H1 (cell line): Measurements from ENCODE around the gene GRK3. TPM values are rescaled to one million over a fixed set of nuclear protein-coding genes. Genes with fewer than 3 reads are reported as not detected.

Experiments
- BCL11A ChIP-seq, 2 experiments: IDR thresholded peaks; one replicate each; pipeline ENCODE4 v1.6.1; 2011; ENCODE audit warnings: low read depth in 2 of 2, low read length in 2 of 2, mild to moderate bottlenecking in 2 of 2
- BRCA1 ChIP-seq: IDR thresholded peaks from 2 replicates; pipeline ENCODE4 v1.6.1; 2012; ENCODE audit warnings: low read depth, low read length, improper control_type of control experiment
- SP4 ChIP-seq: IDR thresholded peaks from 2 replicates; pipeline ENCODE4 v1.6.1; 2012; ENCODE audit warnings: low read length, inconsistent platforms
- polyA plus RNA-seq, 7 experiments: library from polyadenylated mRNA; depleted of rRNA in 3 of 7; stranded (reverse) in 5 of 7; unstranded in 2 of 7; fragments of >200 nt in 5 of 7; fragments of 200-250 nt in 2 of 7; gene quantifications; 1 replicate in 5 of 7; 2 replicates in 1 of 7; 4 replicates in 1 of 7; pipeline versions ENCODE4 v1.2.1 to v1.2.3, GENCODE V29; 2011 to 2013; ENCODE audit warnings: missing spikeins in 2 of 7, mixed read lengths in 2 of 7
- total RNA-seq: library from RNA; stranded (reverse); fragmentation: NEBNext Ultra II Directional; extraction: Animal tissue kit (Norgen Biotek cat#: 25700); gene quantifications from 2 replicates; pipeline ENCODE4 v1.2.1, GENCODE V29; 2021

The GRK3 gene
- total and polyA plus RNA-seq, 2 of the 8 experiments (the other 6 are each of a cell fraction or from before 2014, with no cell fraction given) = 7.5 to 35.3 TPM

GRCh38 chr22:25569983-25570382, 5.5 kb downstream of the GRK3 start (continued):
- TF ChIP-seq SP4 (no peak), BRCA1 (no peak), BCL11A (IDR thresholded peaks at IDR 0.05; ENCODE audit: low read depth in 2 of 2, low read length in 2 of 2) (no peak)
